Measurements from ENCODE around the gene DUSP18. TPM values are rescaled to one million over a fixed set of nuclear protein-coding genes. Genes with fewer than 3 reads are reported as not detected.

The DUSP18 gene
- total and polyA plus RNA-seq, 2 of the 13 experiments (the other 11 are each of a cell fraction or from before 2014, with no cell fraction given), result 1.4 to 2.3 TPM

GRCh38 chr22:30689622-30690021 lies 21.9 kb upstream of the DUSP18 start:
- in situ Hi-C loops (cut with HindIII; ENCODE audit: extremely low pct_ligation_motif_present, low pct_unique_long_range_greater_than_20kb) (no loop called here), intact Hi-C loops (cut with micrococcal nuclease; ENCODE audit: unreplicated experiment) (no loop called here)
- H3K36me3 ChIP-seq (replicated peaks in 1 of 2; ENCODE audit: control insufficient read depth in 1 of 2, insufficient read depth in 2 of 2, low read length in 2 of 2), result no peaks in the 10 kb centered on the region
- no peak for TF ChIP-seq ZNF670 (CRISPR knock-in tag; IDR thresholded peaks at IDR 0.05; ENCODE audit: borderline replicate concordance)
- TF ChIP-seq IRF2 (CRISPR knock-in tag; IDR thresholded peaks at IDR 0.05), result no peak
- no peak for TF ChIP-seq XBP1 (CRISPR knock-in tag; IDR thresholded peaks at IDR 0.05)
- no peak for TF ChIP-seq FUBP1 (CRISPR knock-in tag; IDR thresholded peaks at IDR 0.05; ENCODE audit: borderline replicate concordance)
- TF ChIP-seq SNAPC4 (CRISPR knock-in tag; IDR thresholded peaks at IDR 0.05), result no peak
- TF ChIP-seq ZNF800 (CRISPR knock-in tag; IDR thresholded peaks at IDR 0.05), result no peak
- TF ChIP-seq U2AF2 (IDR thresholded peaks at IDR 0.05; ENCODE audit: low read depth, low read length), result no peak
- no peak for TF ChIP-seq FOXM1 (CRISPR knock-in tag; IDR thresholded peaks at IDR 0.05)
- no TSS peak for BruUV-seq (replicated peaks)
- ChIA-PET POLR2A (no interaction called here), CTCF (ENCODE audit: low intra/inter-chr PET ratio, low total read pairs) (no interaction called here)
- ATAC-seq, result no peak
- H3K9me3 ChIP-seq (ENCODE audit: low read length), result no peaks in the 10 kb centered on the region
- peaks cover 0 to 12% of the 10 kb centered on the region in 2 experiments; a peak in 3 of 5 replicates for H3K27me3 ChIP-seq (ENCODE audit: control insufficient read depth in 1 of 2, insufficient read depth in 2 of 2, low read length in 2 of 2)
- no peaks in the 10 kb centered on the region for H3K4me1 ChIP-seq (ENCODE audit: insufficient read depth, low read length)
- no peaks in the 10 kb centered on the region for H3K79me2 ChIP-seq (ENCODE audit: insufficient read depth, low read length)
- WGBS (ENCODE audit: low lambda C conversion rate), result 7% methylated on average over 1 of the region's 1 CpG
- no peak overlapping the region for H2AFZ ChIP-seq (ENCODE audit: low read length)
- H3K4me3 ChIP-seq (replicated peaks in 1 of 3; ENCODE audit: insufficient read depth in 1 of 3, low read depth in 2 of 3, low read length in 3 of 3), result no peak overlapping the region
- DNase-seq (ENCODE audit: low spot score), result no peak
- no peaks in the 10 kb centered on the region for H4K20me1 ChIP-seq (ENCODE audit: insufficient read depth, low read length)
- H3K27ac ChIP-seq (ENCODE audit: extremely low read length, insufficient read depth, low read length), result no peak overlapping the region
- no peak overlapping the region for H3K9ac ChIP-seq (ENCODE audit: insufficient read depth, low read depth, low read length)
- FAIRE-seq, result no peak
- H3K4me2 ChIP-seq (ENCODE audit: low read depth, low read length), result no peak overlapping the region
